A673 (cell line): Measurements from ENCODE around the gene ANKRD2. TPM values are rescaled to one million over a fixed set of nuclear protein-coding genes. Genes with fewer than 3 reads are reported as not detected.
"Not testable (repeated sequence)": the region's sequence is repeated elsewhere in the genome, so short reads cannot be mapped to it uniquely, and the experiment has no call there.

Source experiments
- BruUV-seq: library from RNA; stranded (reverse); fragments of 400-500 nt; replicated peaks from 2 replicates; lab custom pipeline; 2021; lab: Mats Ljungman, UMichigan
- CTCF ChIA-PET: fragments of 300-600 bp; sonication (Branson Sonifier 250); formaldehyde crosslinking; loops from one replicate; lab custom pipeline; 2022; ENCODE audit warnings: antibody characterized with exemption; lab: Charles Lee
- POLR2A ChIA-PET: fragments of 300-600 bp; sonication (Branson Sonifier 250); formaldehyde crosslinking; loops from one replicate; lab custom pipeline; 2022; ENCODE audit warnings: antibody characterized with exemption; ENCODE audit not compliant: low non-redundant PET; lab: Charles Lee
- DNase-seq: peaks from one replicate; pipeline ENCODE4 v3.0.0-alpha.2; 2015; ENCODE audit warnings: low spot score
- H3K27ac ChIP-seq: fragments of 200-600 bp; sonication (generic); 2 replicates; pipeline ENCODE4 v1.5.1; 2016; ENCODE audit warnings: mixed run types, low read depth, mild to moderate bottlenecking, mixed read lengths, antibody characterized with exemption, low read length; ENCODE audit not compliant: poor library complexity, severe bottlenecking
- H3K27me3 ChIP-seq: fragments of 200-600 bp; sonication (generic); replicated peaks from 2 replicates; pipeline ENCODE4 v1.6.1; 2017; ENCODE audit warnings: mixed run types, low read depth, mild to moderate bottlenecking, mixed read lengths, antibody characterized with exemption, low read length; ENCODE audit not compliant: insufficient read depth, poor library complexity
- H3K36me3 ChIP-seq: fragments of 200-600 bp; sonication (generic); 2 replicates; pipeline ENCODE4 v1.6.1; 2016; ENCODE audit warnings: mixed run types, mild to moderate bottlenecking, mixed read lengths, antibody characterized with exemption, low read length; ENCODE audit not compliant: insufficient read depth, poor library complexity, severe bottlenecking
- H3K4me1 ChIP-seq: fragments of 200-600 bp; sonication (generic); 2 replicates; pipeline ENCODE4 v1.6.1; 2017; ENCODE audit warnings: mixed run types, mild to moderate bottlenecking, mixed read lengths, antibody characterized with exemption, low read length; ENCODE audit not compliant: insufficient read depth, poor library complexity, severe bottlenecking
- H3K4me3 ChIP-seq: fragments of 200-600 bp; sonication (generic); 2 replicates; pipeline ENCODE4 v1.5.1; 2016; ENCODE audit warnings: low read depth, mixed run types, mild to moderate bottlenecking, mixed read lengths, low read length; ENCODE audit not compliant: poor library complexity, severe bottlenecking
- H3K9me3 ChIP-seq: fragments of 200-600 bp; sonication (generic); 2 replicates; pipeline ENCODE4 v1.6.1; 2016; ENCODE audit warnings: mixed run types, low read depth, mild to moderate bottlenecking, mixed read lengths, antibody characterized with exemption, low read length; ENCODE audit not compliant: poor library complexity, severe bottlenecking
- CTCF ChIP-seq: fragments of 300-800, 200-600 bp; sonication (generic); conservative IDR thresholded peaks from 2 replicates; pipeline ENCODE4 v1.5.1; 2017; ENCODE audit warnings: low read depth, mild to moderate bottlenecking, antibody characterized with exemption, low read length, moderate library complexity, mixed read lengths
- EZH2 ChIP-seq: fragments of 200-600 bp; sonication (generic); IDR thresholded peaks from 2 replicates; pipeline ENCODE4 v1.6.1; 2017; ENCODE audit warnings: borderline replicate concordance, low read depth, mild to moderate bottlenecking, mixed read lengths, antibody characterized with exemption, low read length; ENCODE audit not compliant: poor library complexity, severe bottlenecking
- intact Hi-C: fragments of 100-400 bp; cut with micrococcal nuclease; formaldehyde crosslinking; loops from one replicate; pipeline ENCODE4 v1.10.0; 2022; ENCODE audit not compliant: unreplicated experiment
- total RNA-seq: library from RNA; stranded (reverse); gene quantifications from 2 replicates; pipeline ENCODE4 v1.2.3, GENCODE V29; 2021

Gene ANKRD2
- total RNA-seq, 1 experiment from 2014 or later: not detected

GRCh38 chr10:97525683-97526110, 46.9 kb upstream of the ANKRD2 start:
- no TSS peak for BruUV-seq
- TF ChIP-seq CTCF: no peak
- no peak for TF ChIP-seq EZH2
- no peaks in the 10 kb centered on the region for H3K4me1 ChIP-seq
- CTCF ChIA-PET: no interaction called here
- intact Hi-C loops: no loop called here
- no peak overlapping the region for H3K27ac ChIP-seq
- H3K27me3 ChIP-seq: peaks cover 3% of the 10 kb centered on the region
- no peak for DNase-seq
- no peak overlapping the region for H3K4me3 ChIP-seq
- no peaks in the 10 kb centered on the region for H3K9me3 ChIP-seq
- no peaks in the 10 kb centered on the region for H3K36me3 ChIP-seq
- POLR2A ChIA-PET: no interaction called here

- BruUV-seq, H3K27me3 ChIP-seq, POLR2A ChIA-PET, H3K9me3 ChIP-seq, DNase-seq, H3K36me3 ChIP-seq, H3K27ac ChIP-seq, H3K4me3 ChIP-seq, H3K4me1 ChIP-seq, CTCF ChIA-PET, intact Hi-C loops: not testable (repeated sequence)
These were observed 43.7 kb upstream of the ANKRD2 start for GRCh38 chr10:97528876-97529275.

DNA sequence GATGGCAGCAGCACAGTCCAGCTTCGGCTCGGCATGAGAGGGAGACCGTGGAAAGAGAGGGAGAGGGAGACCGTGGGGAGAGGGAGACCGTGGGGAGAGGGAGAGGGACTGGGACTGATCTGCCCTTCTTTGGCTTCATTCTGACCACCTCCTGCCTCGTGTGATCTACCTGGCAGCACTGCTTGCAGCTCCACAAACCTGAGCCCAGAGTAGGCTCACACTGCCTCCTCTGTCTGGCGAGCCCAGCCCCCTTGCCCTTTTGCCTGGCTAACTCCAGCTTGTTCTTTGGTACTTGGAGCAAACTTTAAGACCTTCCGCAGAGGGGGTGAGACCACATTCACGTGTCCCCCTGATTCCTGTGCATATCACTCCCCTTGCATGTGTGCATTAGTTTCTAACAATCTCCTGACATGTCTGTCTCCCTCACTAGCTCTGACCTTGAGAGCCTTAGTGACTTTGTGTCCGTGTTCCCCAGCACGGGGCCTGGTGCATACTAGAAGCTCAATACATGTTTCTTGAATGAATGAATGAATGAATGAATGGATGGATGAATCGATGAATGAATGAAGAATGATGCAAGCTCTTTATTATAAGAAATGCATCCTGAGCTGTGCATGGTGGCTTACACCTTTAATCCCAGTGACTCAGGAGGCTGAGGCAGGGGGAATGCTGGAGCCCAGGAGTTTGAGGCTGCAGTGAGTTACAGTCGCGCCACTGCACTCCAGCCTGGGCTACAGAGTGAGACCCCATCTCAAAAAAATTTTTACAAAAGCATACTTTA, 42.7 kb upstream of the ANKRD2 start:
- Histone ChIP-seq H3K4me1 (no peaks in the 10 kb centered on the region), H3K4me3 (no peak overlapping the region), H3K36me3 (no peaks in the 10 kb centered on the region), H3K27ac (no peak overlapping the region), H3K27me3 (no peaks in the 10 kb centered on the region), H3K9me3 (no peaks in the 10 kb centered on the region)
- no TSS peak for BruUV-seq
- intact Hi-C loops: no loop called here
- CTCF ChIA-PET: no interaction called here
- TF ChIP-seq CTCF (no peak), EZH2 (no peak)
- DNase-seq: no peak
- POLR2A ChIA-PET: interaction anchor here (0.6 kb wide), 1 partner anchor 24 kb away, joined by 4 read pairs; no protein-coding TSS in a partner anchor
